NCI-H1436 (cell line): ENCODE data around the gene GCLM.
"Not testable (repeated sequence)": the region's sequence is repeated elsewhere in the genome, so short reads cannot be mapped to it uniquely, and the experiment has no call there.

ENCODE experiments used
- DNase-seq: peaks from one replicate; lab custom pipeline; 2025; lab: John Stamatoyannopoulos, UW

GCLM gene

GRCh38 chr1:93888900-93889299 lies 20.3 kb downstream of the GCLM start:
- DNase-seq, result no peak

GRCh38 chr1:93882269-93882668 lies 27.0 kb downstream of the GCLM start:
- DNase-seq, result no peak

- no peak for DNase-seq
Measured at GRCh38 chr1:93880731-93881130, 28.5 kb downstream of the GCLM start.

- peak; percentile 89 for DNase-seq
Measured at GRCh38 chr1:93878889-93879586, 30.2 kb downstream of the GCLM start, which contains the start of gene DNTTIP2. Gene DNTTIP2 (minus strand): TSS chr1:93879206. CDS start chr1:93879148, 58 bp downstream.

GRCh38 chr1:93878501-93878888 lies 30.7 kb downstream of the GCLM start:
- DNase-seq, result no peak

GRCh38 chr1:93877529-93877928 lies 31.7 kb downstream of the GCLM start:
- no peak for DNase-seq

GRCh38 chr1:93876244-93876643 lies 33.0 kb downstream of the GCLM start:
- no peak for DNase-seq

- peak; percentile 38 for DNase-seq
Measured at GRCh38 chr1:93874025-93874651, 35.1 kb downstream of the GCLM start.

GRCh38 chr1:93871366-93871765 lies 37.9 kb downstream of the GCLM start:
- DNase-seq, result no peak

- DNase-seq, result no peak
Measured at GRCh38 chr1:93869653-93870052, 39.6 kb downstream of the GCLM start.

GRCh38 chr1:93868492-93868891 lies 40.7 kb downstream of the GCLM start:
- not testable (repeated sequence) for DNase-seq

GRCh38 chr1:93865253-93865652 lies 44.0 kb downstream of the GCLM start:
- no peak for DNase-seq

- no peak for DNase-seq
Measured at GRCh38 chr1:93864175-93864574, 45.1 kb downstream of the GCLM start.

- DNase-seq, result not testable (repeated sequence)
Measured at GRCh38 chr1:93857653-93858052, 51.6 kb downstream of the GCLM start.

GRCh38 chr1:93855983-93856382 lies 53.2 kb downstream of the GCLM start:
- DNase-seq, result not testable (repeated sequence)

- DNase-seq, result no peak
Measured at GRCh38 chr1:93853940-93854339, 55.3 kb downstream of the GCLM start.

GRCh38 chr1:93851878-93852277 lies 57.4 kb downstream of the GCLM start:
- no peak for DNase-seq

GRCh38 chr1:93851327-93851712 lies 57.9 kb downstream of the GCLM start:
- DNase-seq, result no peak

GRCh38 chr1:93850687-93851326 lies 58.4 kb downstream of the GCLM start:
- peak; percentile 33 for DNase-seq

- no peak for DNase-seq
Measured at GRCh38 chr1:93848350-93848883, 60.8 kb downstream of the GCLM start.

- DNase-seq, result peak; percentile 49
Measured at GRCh38 chr1:93847811-93848288, 61.4 kb downstream of the GCLM start.

GRCh38 chr1:93846992-93847810 lies 62.0 kb downstream of the GCLM start:
- DNase-seq, result peak; percentile 82
